Dermis lymphatic vessel endothelial cell (primary cell): ENCODE measurements around the gene EPO. TPM values are rescaled to one million over a fixed set of nuclear protein-coding genes. Genes with fewer than 3 reads are reported as not detected.

Experiments used
- total RNA-seq: library from RNA; depleted of rRNA; stranded (reverse); fragments of >200 nt; gene quantifications from 2 replicates; pipeline ENCODE4 v1.2.1, GENCODE V29; 2014

The EPO gene
- not detected in 2 replicates for total RNA-seq

DNA sequence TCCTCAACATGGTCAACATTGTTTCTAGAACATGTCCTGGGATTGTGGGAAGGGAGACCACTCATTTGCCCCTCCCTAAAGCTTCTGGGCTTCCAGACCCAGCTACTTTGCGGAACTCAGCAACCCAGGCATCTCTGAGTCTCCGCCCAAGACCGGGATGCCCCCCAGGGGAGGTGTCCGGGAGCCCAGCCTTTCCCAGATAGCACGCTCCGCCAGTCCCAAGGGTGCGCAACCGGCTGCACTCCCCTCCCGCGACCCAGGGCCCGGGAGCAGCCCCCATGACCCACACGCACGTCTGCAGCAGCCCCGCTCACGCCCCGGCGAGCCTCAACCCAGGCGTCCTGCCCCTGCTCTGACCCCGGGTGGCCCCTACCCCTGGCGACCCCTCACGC, at the start of gene EPO:
TSS of gene EPO (plus strand) at position 190 of the 392 bp plus-strand sequence. CDS start 513 bp downstream, outside the sequence.

DNA sequence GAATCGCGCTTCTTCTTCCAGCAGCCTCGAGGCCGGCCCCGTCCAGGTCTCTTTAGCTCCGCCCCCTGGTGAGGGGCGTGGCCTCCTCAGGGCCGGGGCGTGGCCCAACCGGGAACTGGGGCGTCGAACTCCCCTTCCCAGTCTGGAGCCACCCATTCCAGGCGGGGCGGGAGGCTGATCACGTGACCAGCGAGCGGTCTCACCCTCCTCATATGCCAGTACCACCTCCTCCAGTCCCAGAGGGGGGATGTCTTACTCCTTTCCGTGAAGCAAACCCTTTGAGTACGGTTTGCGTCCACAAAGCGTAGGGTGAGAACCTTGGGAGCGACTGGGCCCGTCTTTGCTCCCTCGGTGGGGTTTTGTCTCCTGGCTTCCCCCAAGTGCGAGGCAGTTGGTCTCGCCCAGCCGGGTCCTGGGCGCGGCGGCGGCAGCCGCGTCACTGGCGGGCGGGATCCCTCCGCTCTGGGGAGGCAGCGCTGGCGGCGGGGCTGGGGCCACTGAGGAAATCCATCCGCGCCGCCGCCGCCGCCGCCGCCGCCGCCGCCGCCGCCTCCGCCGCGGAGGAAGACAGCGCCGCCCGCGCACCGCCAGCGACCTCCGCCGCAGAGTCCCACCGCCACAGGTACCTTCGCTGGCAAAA, 46.8 kb upstream of the EPO start, which contains the start of gene GNB2:
TSS of gene GNB2 (plus strand) at position 439 of the 640 bp plus-strand sequence. CDS start 2,526 bp downstream, outside the sequence.

DNA sequence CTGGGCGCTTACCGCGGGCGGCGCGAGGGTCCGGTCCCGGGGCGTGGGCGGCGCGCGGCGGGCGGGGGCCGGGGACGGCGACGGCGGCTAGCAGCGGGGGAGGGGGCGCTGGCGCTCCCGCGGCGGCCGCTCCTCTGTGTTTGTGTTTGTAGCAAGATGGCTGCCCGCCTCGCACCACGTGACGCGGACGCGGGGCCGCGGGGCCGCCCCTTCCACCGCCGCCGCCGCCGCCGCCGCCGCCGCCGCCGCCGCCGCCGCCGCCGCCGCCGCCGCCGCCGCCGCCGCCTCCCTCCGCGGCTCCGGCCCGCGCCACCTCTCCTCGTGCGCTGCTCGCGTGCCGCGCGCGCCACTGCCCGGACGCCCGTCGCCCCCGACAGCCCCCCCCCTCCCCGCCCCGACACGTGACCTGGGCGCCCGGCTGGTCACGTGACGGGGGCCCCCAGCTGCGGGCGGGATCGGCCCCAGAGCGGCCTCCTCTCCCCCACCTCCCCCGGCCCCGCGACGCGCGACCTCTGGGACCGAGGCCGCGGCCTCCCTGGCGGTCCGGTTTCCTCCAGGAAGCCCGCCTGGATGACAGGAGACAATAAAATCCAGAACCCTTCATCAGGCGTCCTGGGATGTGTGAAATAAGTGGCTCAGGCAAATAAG, 26.0 kb upstream of the EPO start, which contains the start of gene GIGYF1:
TSS of gene GIGYF1 (minus strand) at position 153 of the 648 bp plus-strand sequence. CDS start 6,012 bp downstream, outside the sequence.

DNA sequence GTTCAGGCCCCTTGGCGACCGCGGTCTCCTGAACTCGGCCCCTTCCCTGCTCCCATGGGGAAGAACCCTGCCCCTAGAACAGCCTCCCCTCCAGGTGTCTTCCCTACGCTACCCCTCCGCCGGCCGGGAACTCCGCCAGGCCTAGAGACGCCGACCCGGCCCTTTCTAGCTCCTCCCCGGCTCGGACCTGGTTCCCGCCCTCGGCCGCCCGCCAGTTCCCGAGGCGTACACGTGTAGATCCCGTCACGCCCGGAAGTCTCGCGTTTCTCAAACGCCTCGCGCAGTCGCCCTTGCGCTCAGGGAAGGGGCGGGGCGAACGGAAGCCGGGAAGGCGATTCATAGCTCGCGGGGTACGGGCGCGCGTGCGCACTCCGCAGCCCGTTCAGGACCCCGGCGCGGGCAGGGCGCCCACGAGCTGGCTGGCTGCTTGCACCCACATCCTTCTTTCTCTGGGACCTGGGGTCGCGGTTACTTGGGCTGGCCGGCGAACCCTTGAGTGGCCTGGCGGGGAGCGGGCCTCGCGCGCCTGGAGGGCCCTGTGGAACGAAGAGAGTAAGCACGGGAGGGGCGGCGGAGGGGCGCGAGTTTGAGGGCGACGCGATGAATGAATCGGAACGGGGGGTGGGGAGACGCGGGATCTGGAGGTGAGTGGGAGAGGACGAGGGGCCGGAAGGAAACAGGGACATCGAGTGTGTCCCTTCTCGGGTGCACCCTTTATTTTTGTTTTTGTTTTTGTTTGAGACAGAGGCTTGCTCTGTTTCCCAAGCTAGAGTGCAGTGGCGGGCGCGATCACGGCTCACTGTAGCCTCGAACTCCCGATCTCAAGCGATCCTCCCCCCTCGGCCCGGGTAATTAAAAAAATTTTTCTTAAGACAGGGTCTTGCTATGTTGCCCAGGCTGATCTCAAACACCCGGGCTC, 14.3 kb upstream of the EPO start, which contains the start of gene POP7:
TSS of gene POP7 (plus strand) at position 369 of the 919 bp plus-strand sequence. CDS start 710 bp downstream, outside the sequence.

Other genes starting within 250 kb of the EPO start
- 16.6 and 18.7 TPM in 2 replicates for gene TSC22D4, start 241.3 kb upstream of the EPO start, total RNA-seq
- 1.6 and 2.3 TPM in 2 replicates for gene NYAP1, start 236.5 kb upstream of the EPO start, total RNA-seq
- 26.7 and 49.5 TPM in 2 replicates for gene AGFG2, start 181.3 kb upstream of the EPO start, total RNA-seq
- gene SAP25, start 146.6 kb upstream of the EPO start, total RNA-seq: not detected in 2 replicates
- gene LRCH4, start 134.3 kb upstream of the EPO start, total RNA-seq: 4.4 and 5.5 TPM in 2 replicates
- 0.09 and 0.11 TPM in 2 replicates for gene FBXO24, start 134.1 kb upstream of the EPO start, total RNA-seq
- gene PCOLCE, start 118.1 kb upstream of the EPO start, total RNA-seq: 0.09 and 0.11 TPM in 2 replicates
- 5.4 and 6.4 TPM in 2 replicates for gene MOSPD3, start 107.9 kb upstream of the EPO start, total RNA-seq
- 0.17 and 0.54 TPM in 2 replicates for gene TFR2, start 78.9 kb upstream of the EPO start, total RNA-seq
- not detected in 2 replicates for gene ACTL6B, start 64.0 kb upstream of the EPO start, total RNA-seq
- gene GNB2, start 46.7 kb upstream of the EPO start, total RNA-seq: 53.7 and 59.7 TPM in 2 replicates
- gene GIGYF1, start 26.2 kb upstream of the EPO start, total RNA-seq: 14.4 and 16.0 TPM in 2 replicates
- 21.2 and 24.1 TPM in 2 replicates for gene POP7, start 14.3 kb upstream of the EPO start, total RNA-seq
- gene ZAN, start 13.1 kb downstream of the EPO start, total RNA-seq: not detected in 2 replicates
- gene EPHB4, start 107.1 kb downstream of the EPO start, total RNA-seq: 414 and 442 TPM in 2 replicates
- 43.7 and 46.3 TPM in 2 replicates for gene SLC12A9, start 132.2 kb downstream of the EPO start, total RNA-seq
- 45.0 and 48.9 TPM in 2 replicates for gene TRIP6, start 146.9 kb downstream of the EPO start, total RNA-seq
- gene SRRT, start 154.6 kb downstream of the EPO start, total RNA-seq: 33.5 and 41.1 TPM in 2 replicates
- gene UFSP1, start 169.2 kb downstream of the EPO start, total RNA-seq: 2.2 and 3.1 TPM in 2 replicates
- 2.2 and 5.1 TPM in 2 replicates for gene ACHE, start 175.4 kb downstream of the EPO start, total RNA-seq
- gene MUC3A, start 229.1 kb downstream of the EPO start, total RNA-seq: under 0.01 TPM in 1 of 2 replicates, not detected in the other
- gene MUC12, start 249.1 kb downstream of the EPO start, total RNA-seq: not detected in 2 replicates